ENCODE measurements around the gene CRY2. TPM values are rescaled to one million over a fixed set of nuclear protein-coding genes. Genes with fewer than 3 reads are reported as not detected.
"Not testable (repeated sequence)": the region's sequence is repeated elsewhere in the genome, so short reads cannot be mapped to it uniquely, and the experiment has no call there.

CRY2 gene
- total and polyA plus RNA-seq, 7 experiments from 2014 or later: 26.9 to 202 (median 66.0) TPM

- DNase-seq: no peak
- Mint-ChIP-seq H3K27ac (no peak overlapping the region), H3K4me1 (peaks cover 0 to 14% (median 3%) of the 10 kb centered on the region in 7 donors), H3K4me3 (no peak overlapping the region), H3K9me3 (peaks cover 0 to 2% (median 0%) of the 10 kb centered on the region in 11 donors), H3K36me3 (no peaks in the 10 kb centered on the region), H3K27me3 (peaks cover 6 to 20% (median 8%) of the 10 kb centered on the region in 5 donors)
- ChIA-PET CTCF (no interaction called here), POLR2A (no interaction called here)
- peaks cover 1 to 3% of the 10 kb centered on the region in 2 donors for H3K4me1 ChIP-seq (ENCODE audit: control insufficient read depth in 2 of 2, insufficient read depth in 2 of 2, low read length in 2 of 2)
- H3K27ac ChIP-seq (ENCODE audit: low read depth, low read length): no peak overlapping the region
- H3K36me3 ChIP-seq (ENCODE audit: control insufficient read depth in 2 of 3, insufficient read depth in 3 of 3, low read length in 3 of 3): peaks cover 0 to 5% (median 0%) of the 10 kb centered on the region in 3 experiments
- no peak for ATAC-seq
- H3K9me3 ChIP-seq (ENCODE audit: control insufficient read depth in 2 of 3, low read length in 3 of 3): no peaks in the 10 kb centered on the region
- intact Hi-C loops (cut with micrococcal nuclease): no loop called here
- no peak overlapping the region for H3K4me3 ChIP-seq (ENCODE audit: low read length)
- no peaks in the 10 kb centered on the region for H3K27me3 ChIP-seq (ENCODE audit: control insufficient read depth in 2 of 2, insufficient read depth in 2 of 2, low read length in 2 of 2)
These were observed 57.1 kb downstream of the CRY2 start for GRCh38 chr11:45904309-45904915.

- Histone ChIP-seq H3K36me3 (ENCODE audit: control insufficient read depth in 2 of 3, insufficient read depth in 3 of 3, low read length in 3 of 3) (peaks cover 0 to 12% (median 0%) of the 10 kb centered on the region in 3 experiments), H3K9me3 (ENCODE audit: control insufficient read depth in 2 of 3, low read length in 3 of 3) (no peaks in the 10 kb centered on the region), H3K27me3 (ENCODE audit: control insufficient read depth in 2 of 2, insufficient read depth in 2 of 2, low read length in 2 of 2) (no peaks in the 10 kb centered on the region), H3K4me1 (ENCODE audit: control insufficient read depth in 2 of 2, insufficient read depth in 2 of 2, low read length in 2 of 2) (no peaks in the 10 kb centered on the region), H3K4me3 (ENCODE audit: low read length) (no peak overlapping the region), H3K27ac (ENCODE audit: low read depth, low read length) (no peak overlapping the region)
- CTCF ChIA-PET: no interaction called here
- POLR2A ChIA-PET: no interaction called here
- H3K4me3 Mint-ChIP-seq: no peak overlapping the region
- no peaks in the 10 kb centered on the region for H3K36me3 Mint-ChIP-seq
- DNase-seq (no peak), ATAC-seq (no peak)
- H3K4me1 Mint-ChIP-seq: peaks cover 0 to 14% (median 3%) of the 10 kb centered on the region in 7 donors
- H3K27me3 Mint-ChIP-seq: peaks cover 6 to 16% (median 8%) of the 10 kb centered on the region in 5 donors
- H3K27ac Mint-ChIP-seq: no peak overlapping the region
- intact Hi-C loops (cut with micrococcal nuclease): no loop called here
- peaks cover 0 to 2% (median 0%) of the 10 kb centered on the region in 11 donors for H3K9me3 Mint-ChIP-seq
These were observed 57.8 kb downstream of the CRY2 start for GRCh38 chr11:45905095-45905494.

GRCh38 chr11:45905576-45905975, 58.3 kb downstream of the CRY2 start:
- H3K4me3 Mint-ChIP-seq; CTCF ChIA-PET; H3K27me3 ChIP-seq (ENCODE audit: control insufficient read depth in 2 of 2, insufficient read depth in 2 of 2, low read length in 2 of 2); H3K36me3 Mint-ChIP-seq; H3K27ac ChIP-seq (ENCODE audit: low read depth, low read length); H3K4me3 ChIP-seq (ENCODE audit: low read length); H3K4me1 ChIP-seq (ENCODE audit: control insufficient read depth in 2 of 2, insufficient read depth in 2 of 2, low read length in 2 of 2); H3K27ac Mint-ChIP-seq; H3K9me3 ChIP-seq (ENCODE audit: control insufficient read depth in 2 of 3, low read length in 3 of 3); ATAC-seq; POLR2A ChIA-PET; DNase-seq; H3K9me3 Mint-ChIP-seq; intact Hi-C loops (cut with micrococcal nuclease): not testable (repeated sequence)
- peaks cover 0 to 14% (median 3%) of the 10 kb centered on the region in 7 donors for H3K4me1 Mint-ChIP-seq
- H3K27me3 Mint-ChIP-seq: peaks cover 3 to 14% (median 6%) of the 10 kb centered on the region in 5 donors
- peaks cover 0 to 17% (median 0%) of the 10 kb centered on the region in 3 experiments for H3K36me3 ChIP-seq (ENCODE audit: control insufficient read depth in 2 of 3, insufficient read depth in 3 of 3, low read length in 3 of 3)

GRCh38 chr11:45906096-45906682, 58.9 kb downstream of the CRY2 start:
- Mint-ChIP-seq H3K9me3 (no peaks in the 10 kb centered on the region), H3K36me3 (peaks cover 0 to 3% (median under 1%) of the 10 kb centered on the region in 5 donors), H3K4me3 (no peak overlapping the region), H3K4me1 (peaks cover 0 to 14% (median 3%) of the 10 kb centered on the region in 7 donors), H3K27me3 (peaks cover 0 to 8% (median 0%) of the 10 kb centered on the region in 5 donors), H3K27ac (peak overlapping the region in 1 of 9 donors; percentile 77)
- intact Hi-C loops (cut with micrococcal nuclease): no loop called here
- Histone ChIP-seq H3K27ac (ENCODE audit: low read depth, low read length) (no peak overlapping the region), H3K4me3 (ENCODE audit: low read length) (no peak overlapping the region), H3K9me3 (ENCODE audit: control insufficient read depth in 2 of 3, low read length in 3 of 3) (no peaks in the 10 kb centered on the region), H3K36me3 (ENCODE audit: control insufficient read depth in 2 of 3, insufficient read depth in 3 of 3, low read length in 3 of 3) (peaks cover 0 to 23% (median 0%) of the 10 kb centered on the region in 3 experiments), H3K4me1 (ENCODE audit: control insufficient read depth in 2 of 2, insufficient read depth in 2 of 2, low read length in 2 of 2) (no peaks in the 10 kb centered on the region), H3K27me3 (ENCODE audit: control insufficient read depth in 2 of 2, insufficient read depth in 2 of 2, low read length in 2 of 2) (no peaks in the 10 kb centered on the region)
- POLR2A ChIA-PET: no interaction called here
- ATAC-seq (peak; percentile 44), DNase-seq (no peak)
- CTCF ChIA-PET: no interaction called here

- CTCF ChIA-PET: no interaction called here
- Mint-ChIP-seq H3K4me3 (no peak within 1 kb of the TSS), H3K27me3 (no peaks in the 10 kb centered on the region), H3K27ac (peak within 1 kb of the TSS in 1 of 9 donors; percentile 77), H3K4me1 (peaks cover 0 to 14% (median 3%) of the 10 kb centered on the region in 7 donors), H3K36me3 (peaks cover 0 to 5% (median 3%) of the 10 kb centered on the region in 5 donors), H3K9me3 (no peaks in the 10 kb centered on the region)
- ATAC-seq (no peak), DNase-seq (no peak)
- peaks cover 0 to 28% (median 0%) of the 10 kb centered on the region in 3 experiments for H3K36me3 ChIP-seq (ENCODE audit: control insufficient read depth in 2 of 3, insufficient read depth in 3 of 3, low read length in 3 of 3)
- no peaks in the 10 kb centered on the region for H3K9me3 ChIP-seq (ENCODE audit: control insufficient read depth in 2 of 3, low read length in 3 of 3)
- intact Hi-C loops (cut with micrococcal nuclease): no loop called here
- no peak within 1 kb of the TSS for H3K27ac ChIP-seq (ENCODE audit: low read depth, low read length)
- H3K27me3 ChIP-seq (ENCODE audit: control insufficient read depth in 2 of 2, insufficient read depth in 2 of 2, low read length in 2 of 2): no peaks in the 10 kb centered on the region
- no peaks in the 10 kb centered on the region for H3K4me1 ChIP-seq (ENCODE audit: control insufficient read depth in 2 of 2, insufficient read depth in 2 of 2, low read length in 2 of 2)
- POLR2A ChIA-PET: no interaction called here
- no peak within 1 kb of the TSS for H3K4me3 ChIP-seq (ENCODE audit: low read length)
These were observed 59.8 kb downstream of the CRY2 start, which contains the start of gene FREY1 for GRCh38 chr11:45906965-45907611. FREY1 (minus strand) TSS chr11:45907271; CDS start chr11:45907245, 26 bp downstream.

- Histone ChIP-seq H3K27me3 (ENCODE audit: control insufficient read depth in 2 of 2, insufficient read depth in 2 of 2, low read length in 2 of 2) (no peaks in the 10 kb centered on the region), H3K9me3 (ENCODE audit: control insufficient read depth in 2 of 3, low read length in 3 of 3) (no peaks in the 10 kb centered on the region), H3K36me3 (ENCODE audit: control insufficient read depth in 2 of 3, insufficient read depth in 3 of 3, low read length in 3 of 3) (peaks cover 0 to 32% (median 0%) of the 10 kb centered on the region in 3 experiments), H3K4me1 (ENCODE audit: control insufficient read depth in 2 of 2, insufficient read depth in 2 of 2, low read length in 2 of 2) (no peaks in the 10 kb centered on the region), H3K27ac (ENCODE audit: low read depth, low read length) (no peak overlapping the region), H3K4me3 (ENCODE audit: low read length) (no peak overlapping the region)
- no peak overlapping the region for H3K4me3 Mint-ChIP-seq
- CTCF ChIA-PET: no interaction called here
- peaks cover 0 to 5% (median 3%) of the 10 kb centered on the region in 5 donors for H3K36me3 Mint-ChIP-seq
- H3K27me3 Mint-ChIP-seq: no peaks in the 10 kb centered on the region
- no peak overlapping the region for H3K27ac Mint-ChIP-seq
- H3K4me1 Mint-ChIP-seq: peaks cover 0 to 14% (median 3%) of the 10 kb centered on the region in 7 donors
- ATAC-seq (no peak), DNase-seq (no peak)
- H3K9me3 Mint-ChIP-seq: no peaks in the 10 kb centered on the region
- POLR2A ChIA-PET: interaction anchor here (1.0 kb wide), 1 partner anchor 9 kb away, joined by 4 read pairs; no protein-coding TSS in a partner anchor
- intact Hi-C loops (cut with micrococcal nuclease): no loop called here
These were observed 60.7 kb downstream of the CRY2 start for GRCh38 chr11:45907911-45908370.

All from naive thymus-derived CD4-positive, alpha-beta T cell (primary cell).